ENCODE results near the gene WNK4. TPM values are rescaled to one million over a fixed set of nuclear protein-coding genes. Genes with fewer than 3 reads are reported as not detected.
A peak's percentile ranks its signal among the peaks of the same experiment; 100 is the strongest.

Gene WNK4
- total and polyA plus RNA-seq, 8 donors = 1.1 to 30.4 (median 2.7) TPM

DNA sequence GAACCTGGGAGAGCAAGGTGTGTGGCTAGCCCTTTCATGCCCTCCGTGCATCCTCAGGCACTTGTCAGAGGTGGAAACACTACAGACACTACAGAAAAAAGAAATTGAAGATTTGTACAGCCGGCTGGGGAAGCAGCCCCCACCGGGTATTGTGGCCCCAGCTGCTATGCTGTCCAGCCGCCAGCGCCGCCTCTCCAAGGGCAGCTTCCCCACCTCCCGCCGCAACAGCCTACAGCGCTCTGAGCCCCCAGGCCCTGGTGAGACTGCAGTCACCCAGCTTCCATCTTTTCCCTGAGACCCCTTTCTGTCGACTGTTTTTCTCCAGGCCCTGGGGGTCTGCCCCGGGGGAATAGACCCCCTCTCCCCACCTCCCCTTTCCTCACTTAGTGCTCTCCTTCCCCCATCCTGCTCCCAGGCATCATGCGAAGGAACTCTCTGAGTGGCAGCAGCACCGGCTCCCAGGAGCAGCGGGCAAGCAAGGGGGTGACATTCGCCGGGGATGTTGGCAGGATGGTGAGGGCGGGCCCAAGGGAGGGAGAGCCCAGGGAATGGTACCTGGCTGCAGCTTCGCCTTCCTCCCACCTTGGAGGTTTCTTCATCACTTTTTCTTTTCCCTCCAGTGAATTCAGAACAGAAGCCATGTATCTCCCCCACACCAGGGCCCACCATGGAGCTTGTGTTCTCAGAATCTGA lies 15.8 kb downstream of the WNK4 start:
- Histone ChIP-seq H3K4me1 (peaks cover 14 to 36% (median 27%) of the 10 kb centered on the region in 4 donors), H3K36me3 (peaks cover 0 to 28% (median 17%) of the 10 kb centered on the region in 4 donors), H3K9me3 (no peaks in the 10 kb centered on the region), H3K27ac (peak overlapping the region; percentile 87 to 91 (median 89)), H3K27me3 (no peaks in the 10 kb centered on the region), H3K4me3 (no peak overlapping the region)
- TF ChIP-seq, protein P1, sequence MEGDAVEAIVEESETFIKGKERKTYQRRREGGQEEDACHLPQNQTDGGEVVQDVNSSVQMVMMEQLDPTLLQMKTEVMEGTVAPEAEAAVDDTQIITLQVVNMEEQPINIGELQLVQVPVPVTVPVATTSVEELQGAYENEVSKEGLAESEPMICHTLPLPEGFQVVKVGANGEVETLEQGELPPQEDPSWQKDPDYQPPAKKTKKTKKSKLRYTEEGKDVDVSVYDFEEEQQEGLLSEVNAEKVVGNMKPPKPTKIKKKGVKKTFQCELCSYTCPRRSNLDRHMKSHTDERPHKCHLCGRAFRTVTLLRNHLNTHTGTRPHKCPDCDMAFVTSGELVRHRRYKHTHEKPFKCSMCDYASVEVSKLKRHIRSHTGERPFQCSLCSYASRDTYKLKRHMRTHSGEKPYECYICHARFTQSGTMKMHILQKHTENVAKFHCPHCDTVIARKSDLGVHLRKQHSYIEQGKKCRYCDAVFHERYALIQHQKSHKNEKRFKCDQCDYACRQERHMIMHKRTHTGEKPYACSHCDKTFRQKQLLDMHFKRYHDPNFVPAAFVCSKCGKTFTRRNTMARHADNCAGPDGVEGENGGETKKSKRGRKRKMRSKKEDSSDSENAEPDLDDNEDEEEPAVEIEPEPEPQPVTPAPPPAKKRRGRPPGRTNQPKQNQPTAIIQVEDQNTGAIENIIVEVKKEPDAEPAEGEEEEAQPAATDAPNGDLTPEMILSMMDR (IDR thresholded peaks at IDR 0.05) = no peak
- TF ChIP-seq EP300 (IDR thresholded peaks at IDR 0.05) (no peak), POLR2AphosphoS5 (IDR thresholded peaks at IDR 0.05) (no peak), POLR2A (IDR thresholded peaks at IDR 0.05) (no peak)
- no peak for DNase-seq
- intact Hi-C loops (cut with DNase I; ENCODE audit: low total_unique reads) = no loop called here
- WGBS, 5 donors = 85 to 93% (median 91%) methylated on average over 14 to 18 of the region's 18 CpGs

DNA sequence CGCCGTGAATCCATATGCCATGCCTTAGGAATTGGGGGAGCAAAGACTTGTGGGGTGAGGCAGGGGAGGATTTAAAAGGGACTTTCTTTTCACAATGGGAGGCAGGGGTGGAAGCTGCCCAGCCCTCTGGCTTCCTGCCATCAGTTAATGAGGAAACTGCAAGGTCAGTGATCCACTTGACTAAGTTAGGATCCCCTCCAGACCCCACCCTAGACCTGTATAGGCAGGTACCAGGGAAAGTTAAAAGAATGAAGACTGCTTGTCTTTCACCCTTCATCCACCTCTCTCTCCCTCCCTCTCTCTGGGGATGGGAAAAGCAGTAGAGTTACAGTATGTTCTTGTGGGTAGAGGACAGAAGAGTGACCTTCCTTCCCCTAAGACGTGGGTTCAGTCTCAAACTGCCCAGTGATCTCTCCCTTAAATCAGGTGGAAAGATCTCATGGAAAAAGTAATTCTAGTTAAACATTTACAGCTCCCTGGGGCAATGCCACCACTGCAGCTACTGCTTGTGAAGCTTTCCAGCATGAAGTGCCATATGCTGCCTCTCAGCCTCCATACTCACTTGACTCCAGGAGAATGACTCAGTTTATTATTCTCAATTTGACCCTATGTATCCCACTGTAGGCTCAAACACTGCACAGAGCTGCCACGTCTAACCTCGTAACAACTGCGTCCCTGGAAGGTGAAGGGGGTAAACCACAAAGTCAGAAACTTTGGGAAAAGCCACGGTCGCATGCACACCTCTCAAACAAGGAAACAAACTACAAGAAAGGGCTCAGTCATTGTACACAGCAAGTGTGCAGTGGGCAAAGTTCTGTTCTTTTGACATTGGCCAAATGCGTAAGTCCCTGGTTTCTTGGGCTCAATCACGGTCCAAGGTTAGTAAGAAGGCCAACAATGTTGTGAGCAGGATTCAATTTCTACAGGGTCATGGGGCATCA lies 16.9 kb downstream of the WNK4 start:
- peak; percentile 56 to 69 for DNase-seq
- Histone ChIP-seq H3K9me3 (no peaks in the 10 kb centered on the region), H3K4me1 (peaks cover 14 to 38% (median 27%) of the 10 kb centered on the region in 4 donors), H3K27ac (peak overlapping the region; percentile 87 to 91 (median 89)), H3K36me3 (peaks cover 0 to 28% (median 17%) of the 10 kb centered on the region in 4 donors), H3K27me3 (no peaks in the 10 kb centered on the region), H3K4me3 (peak overlapping the region; percentile 73 to 96 (median 84))
- WGBS, 5 donors = 31 to 66% (median 36%) methylated on average over 10 of the region's 10 CpGs
- intact Hi-C loops (cut with DNase I; ENCODE audit: low total_unique reads) = no loop called here
- TF ChIP-seq POLR2AphosphoS5 (IDR thresholded peaks at IDR 0.05) = peak in 2 of 3 donors; percentile 41 to 88
- peak in 1 of 4 donors; percentile 44 for TF ChIP-seq POLR2A (IDR thresholded peaks at IDR 0.05)
- no peak for TF ChIP-seq EP300 (IDR thresholded peaks at IDR 0.05)
- TF ChIP-seq, protein P1 (IDR thresholded peaks at IDR 0.05) = no peak

DNA sequence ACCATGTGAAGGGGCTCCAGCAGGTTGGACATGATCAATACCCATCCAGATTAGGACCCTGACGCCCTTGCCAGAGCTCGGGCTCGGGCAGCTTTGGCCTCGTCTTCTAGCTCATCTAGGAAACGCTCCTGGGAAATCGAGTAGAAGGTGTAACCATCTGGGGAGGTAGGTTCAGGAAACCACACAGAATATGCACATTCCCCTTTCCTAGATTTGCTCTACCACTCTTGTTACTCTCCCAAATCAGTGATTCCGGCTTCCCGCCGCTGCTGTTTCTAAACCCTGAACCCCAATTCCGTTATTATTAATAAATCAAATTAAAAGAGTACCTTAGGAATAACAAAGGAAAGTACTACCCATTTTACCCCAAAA lies 17.6 kb downstream of the WNK4 start:
- Histone ChIP-seq H3K4me3 (peak overlapping the region; percentile 73 to 96 (median 84)), H3K36me3 (peaks cover 0 to 28% (median 17%) of the 10 kb centered on the region in 4 donors), H3K4me1 (peaks cover 14 to 45% (median 29%) of the 10 kb centered on the region in 4 donors), H3K27ac (peak overlapping the region; percentile 87 to 91 (median 89)), H3K9me3 (no peaks in the 10 kb centered on the region), H3K27me3 (no peaks in the 10 kb centered on the region)
- TF ChIP-seq EP300 (IDR thresholded peaks at IDR 0.05) (no peak), POLR2AphosphoS5 (IDR thresholded peaks at IDR 0.05) (no peak), POLR2A (IDR thresholded peaks at IDR 0.05) (no peak)
- TF ChIP-seq, protein P1 (IDR thresholded peaks at IDR 0.05) = no peak
- DNase-seq = no peak
- intact Hi-C loops (cut with DNase I; ENCODE audit: low total_unique reads) = no loop called here
- WGBS, 5 donors = 7 to 25% (median 11%) methylated on average over 10 of the region's 10 CpGs

All from stomach (tissue), 9 donors.